ENCODE data around the gene MMD2. TPM values are rescaled to one million over a fixed set of nuclear protein-coding genes. Genes with fewer than 3 reads are reported as not detected.

The MMD2 gene
- total and polyA plus RNA-seq, 2 donors (not counting 3 experiments of a cell fraction or from before 2014, with no cell fraction given): not detected

DNA sequence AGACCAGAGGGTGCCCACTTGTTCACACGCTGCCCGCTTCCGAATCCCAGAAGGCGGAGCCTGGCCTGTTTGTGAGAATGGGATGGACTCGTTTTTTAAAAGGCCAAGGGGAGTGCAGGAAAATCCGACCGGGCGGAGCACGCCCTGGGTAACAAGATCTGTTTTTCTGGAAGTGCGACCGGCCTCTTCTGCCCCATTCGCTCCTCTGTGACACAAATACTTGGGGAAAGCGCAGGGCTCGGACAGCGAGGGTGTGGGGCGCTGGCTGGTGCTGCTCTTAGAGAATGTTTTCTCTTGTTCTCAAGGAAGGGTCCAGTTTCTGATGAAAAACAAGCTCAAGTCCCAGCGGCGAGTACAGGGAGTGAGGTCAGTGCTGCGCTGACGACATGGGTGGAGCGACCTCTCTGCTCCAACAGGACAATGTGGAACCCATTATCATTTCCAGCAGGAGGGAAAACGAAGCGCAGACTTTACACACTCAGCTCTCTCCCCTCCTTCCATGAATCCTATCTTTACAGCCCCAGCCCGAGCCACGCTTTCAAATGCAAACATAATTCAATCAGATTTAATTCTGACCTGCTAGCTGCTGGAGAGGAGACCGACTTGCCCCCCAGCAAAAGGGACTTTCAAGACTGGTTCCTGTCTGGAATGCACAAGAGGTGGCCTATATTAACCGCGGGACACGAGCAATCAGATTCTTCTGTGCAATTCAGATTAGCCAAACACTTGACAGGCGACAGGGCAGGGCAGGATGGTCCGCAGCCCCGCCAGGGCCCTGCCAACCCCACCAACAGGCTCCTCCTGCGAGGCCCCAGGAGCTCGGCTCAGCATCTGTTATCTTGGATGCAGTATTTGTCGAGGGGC is 76.6 kb downstream of the MMD2 start:
- H3K27me3 ChIP-seq (ENCODE audit: control insufficient read depth in 2 of 2, insufficient read depth in 2 of 2, low read length in 2 of 2): no peaks in the 10 kb centered on the region

More for the DNA sequence above, 76.6 kb downstream of the MMD2 start:
- DNase-seq (ENCODE audit: low read depth, low spot score) (peak; percentile 59), FAIRE-seq (peak; percentile 86)
- BruUV-seq (replicated peaks): no TSS peak
- Histone ChIP-seq H3K79me2 (ENCODE audit: control insufficient read depth, insufficient read depth, low read length) (no peaks in the 10 kb centered on the region), H3K9me3 (replicated peaks; ENCODE audit: control insufficient read depth, insufficient read depth, low read length) (no peaks in the 10 kb centered on the region), H3K4me3 (replicated peaks in 1 of 3; ENCODE audit: insufficient read depth in 1 of 3, low read depth in 1 of 3, low read length in 3 of 3) (peak overlapping the region in 2 of 3 experiments; percentile 9 to 46), H3K9ac (replicated peaks; ENCODE audit: extremely low read depth, insufficient read depth, low read length) (peak overlapping the region; percentile 28), H3K27ac (ENCODE audit: insufficient read depth, low read depth, low read length) (no peak overlapping the region), H2AFZ (ENCODE audit: low read depth, low read length) (peak overlapping the region; percentile 82), H4K20me1 (replicated peaks; ENCODE audit: control insufficient read depth, extremely low read depth, insufficient read depth, low read length) (no peaks in the 10 kb centered on the region), H3K9me1 (replicated peaks; ENCODE audit: control insufficient read depth, extremely low read depth, insufficient read depth, low read length) (no peaks in the 10 kb centered on the region), H3K4me2 (ENCODE audit: insufficient read depth, low read length) (peak overlapping the region; percentile 73), H3K4me1 (ENCODE audit: control insufficient read depth, extremely low read depth, insufficient read depth, low read length) (peaks cover 8% of the 10 kb centered on the region), H3K36me3 (ENCODE audit: control insufficient read depth in 2 of 2, extremely low read depth in 1 of 2, insufficient read depth in 2 of 2, low read length in 2 of 2) (no peaks in the 10 kb centered on the region)
- intact Hi-C loops (cut with micrococcal nuclease) (loop anchor here (1.0 kb wide), 4 partner anchors 52 to 271 kb away; no protein-coding TSS in a partner anchor), dilution Hi-C loops (cut with MboI; ENCODE audit: extremely low pct_ligation_motif_present, low sequenced_read_pairs) (no loop called here)
- POLR2A ChIA-PET: no interaction called here
- CTCF ChIA-PET: interaction anchor here (0.6 to 3.5 kb wide), 12 partner anchors 8 to 203 kb away, joined by 3 to 22 read pairs (median 4); no protein-coding TSS in a partner anchor
- TF ChIP-seq, protein P1, sequence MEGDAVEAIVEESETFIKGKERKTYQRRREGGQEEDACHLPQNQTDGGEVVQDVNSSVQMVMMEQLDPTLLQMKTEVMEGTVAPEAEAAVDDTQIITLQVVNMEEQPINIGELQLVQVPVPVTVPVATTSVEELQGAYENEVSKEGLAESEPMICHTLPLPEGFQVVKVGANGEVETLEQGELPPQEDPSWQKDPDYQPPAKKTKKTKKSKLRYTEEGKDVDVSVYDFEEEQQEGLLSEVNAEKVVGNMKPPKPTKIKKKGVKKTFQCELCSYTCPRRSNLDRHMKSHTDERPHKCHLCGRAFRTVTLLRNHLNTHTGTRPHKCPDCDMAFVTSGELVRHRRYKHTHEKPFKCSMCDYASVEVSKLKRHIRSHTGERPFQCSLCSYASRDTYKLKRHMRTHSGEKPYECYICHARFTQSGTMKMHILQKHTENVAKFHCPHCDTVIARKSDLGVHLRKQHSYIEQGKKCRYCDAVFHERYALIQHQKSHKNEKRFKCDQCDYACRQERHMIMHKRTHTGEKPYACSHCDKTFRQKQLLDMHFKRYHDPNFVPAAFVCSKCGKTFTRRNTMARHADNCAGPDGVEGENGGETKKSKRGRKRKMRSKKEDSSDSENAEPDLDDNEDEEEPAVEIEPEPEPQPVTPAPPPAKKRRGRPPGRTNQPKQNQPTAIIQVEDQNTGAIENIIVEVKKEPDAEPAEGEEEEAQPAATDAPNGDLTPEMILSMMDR (IDR thresholded peaks at IDR 0.05; ENCODE audit: extremely low read depth in 1 of 2, insufficient read depth in 1 of 2, low read depth in 1 of 2, low read length in 2 of 2): no peak
- peak; percentile 66 for TF ChIP-seq EZH2 (IDR thresholded peaks at IDR 0.05; ENCODE audit: borderline replicate concordance, low read depth, low read length, severe bottlenecking)
